SU-DHL-6 (cell line): ENCODE results near the gene SCRG1.

ENCODE experiments used
- CTCF ChIP-seq: fragments of 200-600 bp; sonication (generic); IDR thresholded peaks from one replicate; pipeline ENCODE4 v1.5.1; 2017; ENCODE audit warnings: antibody characterized with exemption, mild to moderate bottlenecking, low read length, moderate library complexity; ENCODE audit not compliant: insufficient read depth, poor library complexity, severe bottlenecking
- EZH2phosphoT487 ChIP-seq: fragments of 200-600 bp; sonication (generic), shearing (Covaris generic); conservative IDR thresholded peaks from 2 replicates; pipeline ENCODE4 v1.6.1; 2018; ENCODE audit warnings: mild to moderate bottlenecking, antibody characterized with exemption, low read length, moderate library complexity, mixed read lengths

- TF ChIP-seq CTCF = no peak
- no peak for TF ChIP-seq EZH2phosphoT487
These were observed at the start of gene SCRG1 for GRCh38 chr4:173398779-173399415.
